Hippocampal formation (tissue), 2 donors: Measurements from ENCODE around the gene SRRM1.

ENCODE experiments used
- DNase-seq, 2 donors: peaks; one replicate each; lab custom pipeline; 2025; lab: John Stamatoyannopoulos, UW

The SRRM1 gene

GRCh38 chr1:24642481-24643362, at the start of gene SRRM1:
SRRM1 (plus strand) TSS chr1:24643302; CDS start chr1:24643327, 25 bp downstream.
- DNase-seq: peak; percentile 99 to 100

- no peak for DNase-seq
Observed at GRCh38 chr1:24594328-24594598, 48.8 kb upstream of the SRRM1 start.

- DNase-seq: no peak
Observed at GRCh38 chr1:24596401-24596880, 46.7 kb upstream of the SRRM1 start.

- no peak for DNase-seq
Observed at GRCh38 chr1:24599265-24599664, 43.8 kb upstream of the SRRM1 start.

GRCh38 chr1:24600551-24600950, 42.6 kb upstream of the SRRM1 start:
- DNase-seq: no peak

- DNase-seq: no peak
Observed at GRCh38 chr1:24605534-24606295, 37.4 kb upstream of the SRRM1 start.

- DNase-seq: no peak
Observed at GRCh38 chr1:24606296-24606605, 36.9 kb upstream of the SRRM1 start.

GRCh38 chr1:24606621-24607020, 36.5 kb upstream of the SRRM1 start:
- no peak for DNase-seq

- DNase-seq: no peak
Observed at GRCh38 chr1:24609949-24610517, 33.1 kb upstream of the SRRM1 start.

GRCh38 chr1:24619376-24619775, 23.7 kb upstream of the SRRM1 start:
- peak; percentile 51 to 76 for DNase-seq

GRCh38 chr1:24620678-24621077, 22.4 kb upstream of the SRRM1 start:
- no peak for DNase-seq

- no peak for DNase-seq
Observed at GRCh38 chr1:24621121-24621520, 22.0 kb upstream of the SRRM1 start.

GRCh38 chr1:24622218-24622617, 20.9 kb upstream of the SRRM1 start:
- no peak for DNase-seq

GRCh38 chr1:24632832-24633175, 10.3 kb upstream of the SRRM1 start:
- no peak for DNase-seq

GRCh38 chr1:24635195-24635843, 7.8 kb upstream of the SRRM1 start:
- peak in 1 of 2 donors; percentile 93 for DNase-seq

- no peak for DNase-seq
Observed at GRCh38 chr1:24636661-24637357, 6.3 kb upstream of the SRRM1 start.

- DNase-seq: no peak
Observed at GRCh38 chr1:24639094-24639493, 4.0 kb upstream of the SRRM1 start.

- peak in 1 of 2 donors; percentile 31 for DNase-seq
Observed at GRCh38 chr1:24639881-24640280, 3.2 kb upstream of the SRRM1 start.

GRCh38 chr1:24640288-24640687, 2.8 kb upstream of the SRRM1 start:
- no peak for DNase-seq

GRCh38 chr1:24641646-24642151, 1.4 kb upstream of the SRRM1 start:
- DNase-seq: no peak

GRCh38 chr1:24643363-24644099, 429 bp downstream of the SRRM1 start:
- no peak for DNase-seq
